Astrocyte (in vitro differentiated cells and primary cell): ENCODE measurements around the gene UACA. TPM values are rescaled to one million over a fixed set of nuclear protein-coding genes. Genes with fewer than 3 reads are reported as not detected.

Source experiments
- DNase-seq: peaks from one replicate; pipeline ENCODE4 v3.0.0-alpha.2; 2010; ENCODE audit warnings: low read depth
- FAIRE-seq: peaks from 2 replicates; lab custom pipeline; 2011; peaks lifted over from hg19 to GRCh38; lab: Jason Lieb, UNC
- H2AFZ ChIP-seq: 2 replicates; pipeline ENCODE4 v1.6.0; 2012; ENCODE audit warnings: low read depth, low read length, inconsistent platforms
- H3K27ac ChIP-seq: 2 replicates; pipeline ENCODE4 v1.5.1; 2011; ENCODE audit warnings: low read depth, low read length, inconsistent platforms
- H3K27me3 ChIP-seq: 2 replicates; pipeline ENCODE4 v1.6.0; 2011; ENCODE audit warnings: low read length, inconsistent platforms; ENCODE audit not compliant: insufficient read depth
- H3K36me3 ChIP-seq: 2 replicates; pipeline ENCODE4 v1.5.1; 2011; ENCODE audit warnings: low read length, inconsistent platforms; ENCODE audit not compliant: insufficient read depth
- H3K4me1 ChIP-seq: 2 replicates; pipeline ENCODE4 v1.5.1; 2011; ENCODE audit warnings: low read length, inconsistent platforms; ENCODE audit not compliant: insufficient read depth
- H3K4me2 ChIP-seq: 2 replicates; pipeline ENCODE4 v1.6.0; 2012; ENCODE audit warnings: low read length, inconsistent platforms
- H3K4me3 ChIP-seq: 2 replicates; pipeline ENCODE4 v1.5.1; 2011; ENCODE audit warnings: low read depth, mild to moderate bottlenecking, low read length, inconsistent platforms; ENCODE audit not compliant: insufficient read depth
- H3K79me2 ChIP-seq: 2 replicates; pipeline ENCODE4 v1.6.0; 2012; ENCODE audit warnings: mild to moderate bottlenecking, low read length, inconsistent platforms; ENCODE audit not compliant: insufficient read depth
- H3K9ac ChIP-seq: 2 replicates; pipeline ENCODE4 v1.6.0; 2012; ENCODE audit warnings: mild to moderate bottlenecking, low read length, inconsistent platforms
- H3K9me3 ChIP-seq: 2 replicates; pipeline ENCODE4 v1.5.1; 2012; ENCODE audit warnings: low read depth, mild to moderate bottlenecking, low read length, inconsistent platforms; ENCODE audit not compliant: insufficient read depth
- H4K20me1 ChIP-seq: 2 replicates; pipeline ENCODE4 v1.6.0; 2012; ENCODE audit warnings: low read length, inconsistent platforms; ENCODE audit not compliant: insufficient read depth
- H3K27ac Mint-ChIP-seq: one replicate; pipeline ENCODE4 v1.8.0; 2021; ENCODE audit warnings: mild to moderate bottlenecking, mixed read lengths; ENCODE audit not compliant: unreplicated experiment
- H3K27me3 Mint-ChIP-seq: one replicate; pipeline ENCODE4 v1.8.0; 2021; ENCODE audit warnings: low read depth, mixed read lengths; ENCODE audit not compliant: unreplicated experiment
- H3K36me3 Mint-ChIP-seq: one replicate; pipeline ENCODE4 v1.8.0; 2021; ENCODE audit warnings: low read depth, mixed read lengths; ENCODE audit not compliant: unreplicated experiment
- H3K4me1 Mint-ChIP-seq: one replicate; pipeline ENCODE4 v1.8.0; 2021; ENCODE audit warnings: low read depth, mixed read lengths; ENCODE audit not compliant: unreplicated experiment
- H3K4me3 Mint-ChIP-seq: one replicate; pipeline ENCODE4 v1.8.0; 2021; ENCODE audit warnings: mild to moderate bottlenecking, moderate library complexity, mixed read lengths; ENCODE audit not compliant: unreplicated experiment
- H3K9me3 Mint-ChIP-seq: one replicate; pipeline ENCODE4 v1.8.0; 2021; ENCODE audit warnings: mild to moderate bottlenecking, mixed read lengths; ENCODE audit not compliant: unreplicated experiment
- EZH2 ChIP-seq: IDR thresholded peaks from 2 replicates; pipeline ENCODE4 v1.6.1; 2012; ENCODE audit warnings: mild to moderate bottlenecking, low read length, inconsistent platforms; ENCODE audit not compliant: insufficient read depth
- total RNA-seq: library from RNA; stranded (reverse); gene quantifications from 2 replicates; pipeline ENCODE4 v1.2.1, GENCODE V29; 2021
- TF ChIP-seq, protein P1 (sequence below): IDR thresholded peaks from 2 replicates; pipeline ENCODE4 v1.5.1; 2011; ENCODE audit warnings: low read depth, mild to moderate bottlenecking, inconsistent platforms, low read length, moderate library complexity; ENCODE audit not compliant: insufficient read depth

UACA gene
- total RNA-seq, 1 donor from 2014 or later, result 168 TPM

DNA sequence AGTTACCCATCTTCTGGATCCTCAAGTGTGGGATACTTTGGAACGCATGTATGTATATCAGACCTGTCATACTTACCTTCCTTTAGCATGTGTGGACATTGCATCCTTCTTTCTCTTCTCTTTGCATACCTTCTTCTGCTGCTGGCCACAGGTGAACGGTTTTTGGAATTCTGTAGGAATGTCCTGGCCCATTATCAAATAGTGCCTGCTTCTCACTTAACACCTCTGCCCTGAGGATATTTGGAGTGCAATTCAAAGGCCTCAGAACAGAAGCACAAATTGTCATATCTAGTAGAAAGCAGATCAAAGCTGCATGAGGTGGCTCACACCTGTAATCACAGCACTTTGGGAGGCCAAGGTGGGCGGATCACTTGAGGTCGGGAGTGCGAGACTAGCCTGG is 34.1 kb upstream of the UACA start:
- Histone ChIP-seq H2AFZ (no peak overlapping the region), H3K27ac (no peak overlapping the region), H3K79me2 (no peaks in the 10 kb centered on the region), H3K4me1 (peaks cover 72% of the 10 kb centered on the region), H3K4me2 (no peak overlapping the region), H3K4me3 (no peak overlapping the region), H3K9me3 (no peaks in the 10 kb centered on the region), H3K27me3 (no peaks in the 10 kb centered on the region), H3K36me3 (no peaks in the 10 kb centered on the region), H4K20me1 (no peaks in the 10 kb centered on the region), H3K9ac (no peak overlapping the region)
- Mint-ChIP-seq H3K27ac (peak overlapping the region; percentile 41), H3K36me3 (no peaks in the 10 kb centered on the region), H3K27me3 (no peaks in the 10 kb centered on the region), H3K4me3 (no peak overlapping the region), H3K4me1 (peaks cover 72% of the 10 kb centered on the region), H3K9me3 (no peaks in the 10 kb centered on the region)
- DNase-seq (no peak), FAIRE-seq (no peak)
- TF ChIP-seq, protein P1, sequence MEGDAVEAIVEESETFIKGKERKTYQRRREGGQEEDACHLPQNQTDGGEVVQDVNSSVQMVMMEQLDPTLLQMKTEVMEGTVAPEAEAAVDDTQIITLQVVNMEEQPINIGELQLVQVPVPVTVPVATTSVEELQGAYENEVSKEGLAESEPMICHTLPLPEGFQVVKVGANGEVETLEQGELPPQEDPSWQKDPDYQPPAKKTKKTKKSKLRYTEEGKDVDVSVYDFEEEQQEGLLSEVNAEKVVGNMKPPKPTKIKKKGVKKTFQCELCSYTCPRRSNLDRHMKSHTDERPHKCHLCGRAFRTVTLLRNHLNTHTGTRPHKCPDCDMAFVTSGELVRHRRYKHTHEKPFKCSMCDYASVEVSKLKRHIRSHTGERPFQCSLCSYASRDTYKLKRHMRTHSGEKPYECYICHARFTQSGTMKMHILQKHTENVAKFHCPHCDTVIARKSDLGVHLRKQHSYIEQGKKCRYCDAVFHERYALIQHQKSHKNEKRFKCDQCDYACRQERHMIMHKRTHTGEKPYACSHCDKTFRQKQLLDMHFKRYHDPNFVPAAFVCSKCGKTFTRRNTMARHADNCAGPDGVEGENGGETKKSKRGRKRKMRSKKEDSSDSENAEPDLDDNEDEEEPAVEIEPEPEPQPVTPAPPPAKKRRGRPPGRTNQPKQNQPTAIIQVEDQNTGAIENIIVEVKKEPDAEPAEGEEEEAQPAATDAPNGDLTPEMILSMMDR, result no peak
- no peak for TF ChIP-seq EZH2

DNA sequence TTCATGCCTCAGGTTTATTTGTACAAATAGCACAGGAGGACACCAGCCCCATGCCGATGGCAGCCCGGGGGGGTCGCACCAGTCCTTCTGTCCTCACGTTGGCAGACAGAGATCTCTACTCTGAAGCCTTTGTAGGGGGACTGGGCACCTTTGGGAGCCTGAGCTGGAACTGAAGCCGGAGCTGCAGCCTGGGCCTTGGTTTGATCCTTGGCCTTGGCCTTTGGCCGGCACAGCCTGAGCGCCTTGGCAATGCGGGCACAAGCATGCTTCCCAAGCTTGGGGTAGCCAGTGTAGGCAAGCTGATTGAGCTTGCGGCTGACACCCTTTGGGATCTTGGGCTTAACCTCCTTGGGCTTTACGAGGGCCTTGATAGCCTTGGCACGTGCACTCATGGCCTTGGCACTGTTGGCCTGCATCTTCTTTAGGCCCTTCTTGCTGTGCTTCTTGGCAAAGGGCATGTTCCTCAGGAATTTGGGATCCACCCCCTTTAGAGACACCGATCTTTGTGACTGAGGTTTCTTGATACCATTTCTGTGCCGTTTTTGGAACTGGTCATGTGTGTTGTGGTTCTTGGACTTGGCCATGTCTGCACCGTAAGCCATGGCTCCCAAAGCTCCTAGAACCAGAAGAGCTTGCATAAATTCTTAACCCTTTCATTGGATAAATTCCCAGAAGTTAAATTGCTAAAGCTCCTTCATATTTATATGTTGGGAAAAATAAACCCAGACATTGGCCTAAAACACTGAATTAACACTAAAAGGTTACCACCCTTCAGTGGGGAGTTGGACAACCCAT is 33.4 kb upstream of the UACA start:
- no peak overlapping the region for H3K27ac ChIP-seq
- peaks cover 74% of the 10 kb centered on the region for H3K4me1 ChIP-seq
- no peaks in the 10 kb centered on the region for H3K79me2 ChIP-seq
- H3K4me3 Mint-ChIP-seq, result no peak overlapping the region
- no peaks in the 10 kb centered on the region for H3K9me3 ChIP-seq
- H3K9me3 Mint-ChIP-seq, result no peaks in the 10 kb centered on the region
- DNase-seq (no peak), FAIRE-seq (no peak)
- no peak overlapping the region for H3K4me3 ChIP-seq
- H4K20me1 ChIP-seq, result no peaks in the 10 kb centered on the region
- H3K4me2 ChIP-seq, result no peak overlapping the region
- H3K36me3 Mint-ChIP-seq, result no peaks in the 10 kb centered on the region
- H2AFZ ChIP-seq, result no peak overlapping the region
- H3K9ac ChIP-seq, result no peak overlapping the region
- H3K27me3 ChIP-seq, result no peaks in the 10 kb centered on the region
- TF ChIP-seq, protein P1, result no peak
- TF ChIP-seq EZH2, result no peak
- no peaks in the 10 kb centered on the region for H3K27me3 Mint-ChIP-seq
- peaks cover 72% of the 10 kb centered on the region for H3K4me1 Mint-ChIP-seq
- H3K27ac Mint-ChIP-seq, result no peak overlapping the region
- H3K36me3 ChIP-seq, result no peaks in the 10 kb centered on the region

DNA sequence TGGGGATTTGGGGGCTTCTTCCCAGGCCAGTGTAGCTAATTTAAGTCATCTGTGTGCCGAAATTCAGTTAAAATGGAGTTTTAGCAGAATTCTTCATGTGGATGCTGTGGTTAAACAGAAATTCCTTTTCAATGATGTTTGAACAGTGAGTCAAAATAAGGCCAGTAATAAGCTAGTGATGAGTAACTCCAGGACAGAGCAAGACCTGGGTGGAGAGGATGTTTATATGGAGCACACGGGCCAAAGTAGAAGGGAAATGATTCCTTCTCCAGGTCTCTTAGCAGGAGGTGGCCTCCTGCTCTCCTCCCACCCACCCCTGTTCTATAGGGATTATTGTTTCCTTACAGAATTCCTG is 31.9 kb upstream of the UACA start:
- peak; percentile 91 for FAIRE-seq

More for the DNA sequence above, 31.9 kb upstream of the UACA start:
- H3K4me2 ChIP-seq, result peak overlapping the region; percentile 81
- H3K27me3 Mint-ChIP-seq, result no peaks in the 10 kb centered on the region
- peaks cover 69% of the 10 kb centered on the region for H3K4me1 ChIP-seq
- peak overlapping the region; percentile 88 for H3K9ac ChIP-seq
- peak overlapping the region; percentile 100 for H3K27ac Mint-ChIP-seq
- no peak overlapping the region for H3K4me3 Mint-ChIP-seq
- no peaks in the 10 kb centered on the region for H3K36me3 Mint-ChIP-seq
- H3K27me3 ChIP-seq, result no peaks in the 10 kb centered on the region
- H3K36me3 ChIP-seq, result no peaks in the 10 kb centered on the region
- TF ChIP-seq, protein P1, result no peak
- TF ChIP-seq EZH2, result no peak
- H2AFZ ChIP-seq, result no peak overlapping the region
- peak overlapping the region; percentile 99 for H3K27ac ChIP-seq
- H3K4me3 ChIP-seq, result peak overlapping the region; percentile 38
- H3K9me3 ChIP-seq, result no peaks in the 10 kb centered on the region
- peaks cover 61% of the 10 kb centered on the region for H3K4me1 Mint-ChIP-seq
- no peaks in the 10 kb centered on the region for H3K9me3 Mint-ChIP-seq
- no peaks in the 10 kb centered on the region for H4K20me1 ChIP-seq
- peak; percentile 97 for DNase-seq
- no peaks in the 10 kb centered on the region for H3K79me2 ChIP-seq
